NB4 (cell line): ENCODE measurements around the gene BCAT1.

Experiments
- DNase-seq: peaks from one replicate; pipeline ENCODE4 v3.0.0; 2010; ENCODE audit warnings: low read depth
- H3K4me3 ChIP-seq: one replicate; pipeline ENCODE4 v1.5.1; 2011; ENCODE audit warnings: mild to moderate bottlenecking, low read depth, low read length, moderate library complexity
- CTCF ChIP-seq: IDR thresholded peaks from one replicate; pipeline ENCODE4 v1.5.1; 2012; ENCODE audit warnings: low read depth, low read length
- MAX ChIP-seq: IDR thresholded peaks from 2 replicates; pipeline ENCODE4 v1.6.1; 2011; ENCODE audit warnings: low read depth, low read length
- MYC ChIP-seq: IDR thresholded peaks from 2 replicates; pipeline ENCODE4 v1.6.1; 2011; ENCODE audit warnings: low read depth, low read length
- POLR2A ChIP-seq: IDR thresholded peaks from 2 replicates; pipeline ENCODE4 v1.6.1; 2011; ENCODE audit warnings: mild to moderate bottlenecking; ENCODE audit not compliant: insufficient read length; ENCODE audit errors: extremely low read depth

Gene BCAT1

DNA sequence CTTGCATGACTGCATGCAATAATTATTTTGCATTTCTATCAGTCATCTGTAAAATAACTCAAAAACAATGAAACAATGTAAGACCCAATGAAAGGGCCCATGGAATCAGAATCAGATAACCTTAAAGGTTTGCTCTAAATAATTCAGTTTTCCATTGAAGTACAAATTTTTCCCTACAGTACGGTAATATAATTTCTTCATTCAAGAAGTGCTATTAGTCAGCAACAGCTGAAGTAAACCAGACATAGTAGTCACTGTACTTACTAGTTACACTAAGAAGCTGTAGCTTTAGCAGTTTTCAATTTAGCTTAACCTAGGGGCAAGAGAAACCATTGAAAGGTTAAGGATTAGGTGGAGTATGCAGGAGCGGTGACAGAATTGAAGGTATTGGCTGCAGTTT is 43.5 kb downstream of the BCAT1 start:
- TF ChIP-seq CTCF (no peak), MAX (no peak), MYC (no peak), POLR2A (no peak)
- no peak for DNase-seq
- H3K4me3 ChIP-seq: no peak overlapping the region

GRCh38 chr12:24904871-24905270 is 44.0 kb downstream of the BCAT1 start:
- no peak overlapping the region for H3K4me3 ChIP-seq
- no peak for TF ChIP-seq MAX
- no peak for TF ChIP-seq MYC
- no peak for TF ChIP-seq POLR2A
- TF ChIP-seq CTCF: no peak
- no peak for DNase-seq

- DNase-seq: no peak
- no peak for TF ChIP-seq POLR2A
- TF ChIP-seq MAX: no peak
- no peak for TF ChIP-seq CTCF
- no peak for TF ChIP-seq MYC
- no peak overlapping the region for H3K4me3 ChIP-seq
These were observed 45.4 kb downstream of the BCAT1 start for GRCh38 chr12:24903329-24904088.

DNA sequence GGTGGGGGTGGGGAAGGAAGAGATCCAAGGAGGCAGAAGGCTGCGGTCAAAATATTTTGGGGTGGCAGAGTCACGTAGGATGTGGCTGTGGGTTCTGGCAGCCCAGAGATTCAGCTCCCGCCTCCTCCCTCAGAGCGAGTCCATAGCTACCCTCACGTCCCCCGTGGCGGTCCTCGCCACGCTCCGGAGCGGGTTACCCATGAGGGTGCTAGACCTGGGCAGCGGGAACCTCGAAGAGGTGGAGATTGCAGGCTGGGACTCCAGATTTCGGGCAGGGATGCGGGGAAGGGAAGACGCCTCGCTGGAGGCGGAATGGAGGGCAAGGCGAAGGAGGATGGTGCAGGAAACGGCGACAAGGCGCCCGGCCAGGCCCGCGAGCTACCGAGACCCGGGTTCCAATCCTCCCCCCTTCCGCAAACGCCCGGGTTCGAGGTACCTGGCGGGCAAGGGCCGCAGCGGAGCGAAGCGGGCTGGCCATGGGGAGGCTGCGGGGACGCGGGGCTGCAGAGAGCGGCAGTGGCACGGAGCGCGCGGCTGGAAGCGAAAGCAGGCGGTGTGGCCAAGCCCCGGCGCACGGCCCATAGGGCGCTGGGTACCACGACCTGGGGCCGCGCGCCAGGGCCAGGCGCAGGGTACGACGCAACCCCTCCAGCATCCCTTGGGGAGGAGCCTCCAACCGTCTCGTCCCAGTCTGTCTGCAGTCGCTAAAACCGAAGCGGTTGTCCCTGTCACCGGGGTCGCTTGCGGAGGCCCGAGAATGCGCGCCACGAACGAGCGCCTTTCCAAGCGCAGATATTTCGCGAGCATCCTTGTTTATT is 46.2 kb downstream of the BCAT1 start:
- TF ChIP-seq MYC (no peak), POLR2A (no peak), MAX (no peak), CTCF (no peak)
- DNase-seq: no peak
- no peak overlapping the region for H3K4me3 ChIP-seq

DNA sequence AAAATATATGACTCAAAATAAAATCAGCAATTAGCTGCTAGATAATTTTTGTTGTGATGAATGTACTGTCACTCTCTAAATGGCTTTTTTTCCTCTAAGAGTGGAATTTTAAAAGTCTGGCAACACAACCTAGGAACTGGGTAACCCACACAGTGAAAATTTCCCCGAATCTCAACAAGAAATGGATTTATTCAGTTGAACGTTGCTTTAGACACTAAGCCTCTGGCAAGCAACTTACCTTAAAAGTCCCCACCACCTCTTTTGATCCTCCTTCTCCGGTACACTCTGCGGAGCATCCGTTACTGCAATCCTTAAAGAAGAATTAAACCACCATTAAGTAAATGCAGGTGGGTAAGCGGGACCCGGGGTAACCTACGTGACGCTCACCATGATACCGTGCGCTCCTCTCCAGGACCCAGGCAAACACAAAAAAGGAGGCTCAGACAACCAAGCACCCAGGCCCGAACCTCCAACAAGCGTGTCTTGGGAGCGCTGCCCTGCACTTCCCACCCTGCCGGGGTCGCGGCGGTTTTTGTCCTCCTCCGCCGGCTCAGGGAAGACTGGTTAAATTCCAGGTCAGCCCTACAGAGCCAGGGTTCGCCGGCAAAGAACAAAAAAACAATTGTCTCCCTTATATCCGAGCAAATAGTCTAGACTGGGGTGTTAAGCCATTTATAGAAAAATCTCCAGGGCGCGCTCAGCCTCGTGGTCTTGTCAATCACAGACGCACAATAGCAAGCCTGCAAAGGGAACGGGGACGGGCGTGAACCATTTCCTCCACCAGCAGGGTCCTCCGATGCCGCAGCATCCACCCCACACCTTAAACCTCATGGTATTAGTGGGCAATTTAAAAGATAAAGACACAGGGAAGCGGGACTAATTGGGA is 47.1 kb downstream of the BCAT1 start:
- TF ChIP-seq MYC (no peak), CTCF (no peak), POLR2A (no peak), MAX (no peak)

More for the DNA sequence above, 47.1 kb downstream of the BCAT1 start:
- DNase-seq: no peak
- H3K4me3 ChIP-seq: no peak overlapping the region
